HG02973 (cell line): ENCODE measurements around the gene MAP4.
"Not testable (repeated sequence)": the region's sequence is repeated elsewhere in the genome, so short reads cannot be mapped to it uniquely, and the experiment has no call there.

Experiments used
- ATAC-seq: cut with Tn5 transposase; IDR thresholded peaks from one replicate; pipeline ENCODE4 v1.9.1; 2021; ENCODE audit warnings: moderate library complexity; ENCODE audit not compliant: unreplicated experiment

Gene MAP4, protein sequence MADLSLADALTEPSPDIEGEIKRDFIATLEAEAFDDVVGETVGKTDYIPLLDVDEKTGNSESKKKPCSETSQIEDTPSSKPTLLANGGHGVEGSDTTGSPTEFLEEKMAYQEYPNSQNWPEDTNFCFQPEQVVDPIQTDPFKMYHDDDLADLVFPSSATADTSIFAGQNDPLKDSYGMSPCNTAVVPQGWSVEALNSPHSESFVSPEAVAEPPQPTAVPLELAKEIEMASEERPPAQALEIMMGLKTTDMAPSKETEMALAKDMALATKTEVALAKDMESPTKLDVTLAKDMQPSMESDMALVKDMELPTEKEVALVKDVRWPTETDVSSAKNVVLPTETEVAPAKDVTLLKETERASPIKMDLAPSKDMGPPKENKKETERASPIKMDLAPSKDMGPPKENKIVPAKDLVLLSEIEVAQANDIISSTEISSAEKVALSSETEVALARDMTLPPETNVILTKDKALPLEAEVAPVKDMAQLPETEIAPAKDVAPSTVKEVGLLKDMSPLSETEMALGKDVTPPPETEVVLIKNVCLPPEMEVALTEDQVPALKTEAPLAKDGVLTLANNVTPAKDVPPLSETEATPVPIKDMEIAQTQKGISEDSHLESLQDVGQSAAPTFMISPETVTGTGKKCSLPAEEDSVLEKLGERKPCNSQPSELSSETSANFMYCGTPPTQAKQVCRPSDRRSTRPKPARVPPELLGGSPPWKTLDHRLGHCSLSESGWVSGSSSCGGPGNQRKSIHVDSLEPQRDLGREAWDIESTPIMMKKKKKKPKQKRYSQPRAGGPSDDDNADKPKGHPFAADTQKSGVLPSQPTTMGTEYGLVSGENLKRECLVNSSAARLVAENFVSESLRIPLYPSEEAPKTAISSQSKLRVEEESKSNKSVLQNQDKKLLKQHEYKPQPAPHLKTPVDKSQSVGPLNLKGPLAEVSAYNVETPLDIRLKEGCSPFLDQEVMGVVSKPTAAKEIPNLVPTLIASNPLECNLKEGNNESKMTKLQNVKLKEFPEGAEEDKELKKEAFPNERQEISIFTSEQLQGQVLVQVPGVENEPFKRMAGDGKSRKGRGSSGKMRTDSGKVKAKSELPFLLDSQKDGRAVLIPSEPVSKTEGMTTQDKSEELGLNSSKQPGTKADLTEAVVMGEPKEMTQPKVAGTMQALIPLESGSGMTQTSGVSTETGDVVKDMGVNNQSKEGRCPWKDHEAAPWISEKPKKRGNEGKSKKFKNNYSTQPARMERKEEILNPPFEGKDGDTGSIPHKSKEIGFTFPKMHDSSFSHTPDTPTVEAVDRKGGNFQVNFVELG (N-terminal part only)

DNA sequence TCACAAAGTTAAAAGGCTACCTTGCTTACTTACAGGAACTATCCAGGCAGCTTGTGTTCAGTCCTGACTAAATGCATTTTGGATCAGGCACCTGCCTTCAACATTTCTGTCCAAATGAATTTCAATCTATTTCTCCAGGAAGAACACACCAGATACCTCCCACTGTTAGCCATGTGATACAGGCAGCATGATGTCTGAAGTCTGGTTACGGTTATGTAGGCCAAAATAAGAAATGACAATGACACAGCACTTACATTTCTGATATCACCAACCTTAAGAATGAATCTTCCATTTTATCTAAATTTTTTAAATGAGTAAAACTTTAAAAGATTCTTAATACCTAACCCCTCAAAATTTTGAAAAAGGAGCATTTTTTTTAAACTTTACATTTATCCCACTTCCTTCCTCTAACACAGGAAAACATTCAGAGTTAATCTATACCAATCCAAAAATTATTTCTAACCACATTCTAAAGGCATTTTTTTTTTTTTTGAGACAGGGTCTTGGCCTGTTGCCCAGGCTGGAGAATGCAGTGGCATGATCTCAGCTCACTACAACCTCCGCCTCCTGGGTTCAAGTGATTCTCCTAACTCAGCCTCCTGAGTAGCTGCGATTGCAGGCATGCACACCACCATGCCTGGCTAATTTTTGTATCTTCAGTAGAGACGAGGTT, at the start of gene MAP4:
MAP4 (minus strand) TSS at position 116 of the 673 bp plus-strand sequence. CDS start 17,556 bp downstream, outside the sequence.
- ATAC-seq: no peak

GRCh38 chr3:48065035-48065434, 48.8 kb upstream of the MAP4 start:
- ATAC-seq: no peak

DNA sequence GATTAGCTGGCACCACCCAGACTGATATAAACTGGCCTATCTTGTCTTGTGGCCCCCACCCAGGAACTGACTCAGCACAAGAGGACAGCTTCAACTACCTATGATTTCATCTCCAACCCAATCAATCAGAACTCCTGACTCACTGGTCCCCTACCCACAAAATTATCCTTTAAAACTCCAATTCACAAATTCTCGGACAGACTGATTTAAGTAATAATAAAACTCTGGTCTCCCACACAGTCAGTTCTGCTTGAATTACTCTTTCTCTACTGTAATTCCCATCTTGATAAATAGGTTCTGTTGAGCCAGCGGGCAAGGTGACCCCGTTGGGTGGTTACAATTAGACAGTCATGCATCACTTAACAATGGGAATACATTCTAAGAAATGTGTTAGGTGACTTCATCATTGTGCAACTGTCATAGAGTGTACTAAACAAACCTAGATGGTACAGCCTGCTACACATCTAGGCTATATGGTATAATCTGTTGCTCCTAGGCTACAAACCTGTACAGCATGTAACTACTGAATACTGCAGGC, 48.1 kb upstream of the MAP4 start:
- ATAC-seq: no peak

DNA sequence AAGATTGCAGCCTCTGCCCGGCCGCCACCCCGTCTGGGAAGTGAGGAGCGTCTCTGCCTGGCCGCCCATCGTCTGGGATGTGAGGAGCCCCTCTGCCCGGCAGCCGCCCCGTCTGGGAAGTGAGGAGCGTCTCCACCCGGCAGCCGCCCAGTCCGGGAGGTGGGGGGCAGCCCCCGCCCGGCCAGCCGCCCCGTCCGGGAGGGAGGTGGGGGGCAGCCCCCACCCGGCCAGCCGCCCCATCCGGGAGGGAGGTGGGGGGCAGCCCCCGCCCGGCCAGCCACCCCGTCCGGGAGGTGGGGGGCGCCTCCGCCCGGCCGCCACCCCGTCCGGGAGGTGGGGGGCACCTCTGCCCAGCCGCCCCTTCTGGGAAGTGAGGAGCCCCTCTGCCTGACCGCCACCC, 45.4 kb upstream of the MAP4 start:
- ATAC-seq: not testable (repeated sequence)

GRCh38 chr3:48058091-48058490, 41.9 kb upstream of the MAP4 start:
- ATAC-seq: no peak

DNA sequence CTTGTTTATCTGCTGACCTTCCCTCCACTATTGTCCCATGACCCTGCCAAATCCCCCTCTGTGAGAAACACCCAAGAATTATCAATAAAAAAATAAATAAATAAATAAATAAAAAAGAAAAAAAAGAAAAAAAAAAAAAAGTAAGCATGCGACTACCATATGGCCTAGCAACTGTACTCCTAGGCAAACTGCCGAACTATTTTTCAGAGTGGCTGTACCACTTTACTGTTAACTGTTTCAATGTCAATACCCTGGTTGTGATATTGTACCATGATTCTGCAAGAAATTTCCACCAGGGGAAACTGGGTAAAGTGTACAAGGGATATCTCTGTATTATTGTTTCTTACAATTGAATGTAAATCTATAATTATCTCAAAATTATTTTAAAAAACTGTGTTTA, 41.3 kb upstream of the MAP4 start:
- no peak for ATAC-seq

DNA sequence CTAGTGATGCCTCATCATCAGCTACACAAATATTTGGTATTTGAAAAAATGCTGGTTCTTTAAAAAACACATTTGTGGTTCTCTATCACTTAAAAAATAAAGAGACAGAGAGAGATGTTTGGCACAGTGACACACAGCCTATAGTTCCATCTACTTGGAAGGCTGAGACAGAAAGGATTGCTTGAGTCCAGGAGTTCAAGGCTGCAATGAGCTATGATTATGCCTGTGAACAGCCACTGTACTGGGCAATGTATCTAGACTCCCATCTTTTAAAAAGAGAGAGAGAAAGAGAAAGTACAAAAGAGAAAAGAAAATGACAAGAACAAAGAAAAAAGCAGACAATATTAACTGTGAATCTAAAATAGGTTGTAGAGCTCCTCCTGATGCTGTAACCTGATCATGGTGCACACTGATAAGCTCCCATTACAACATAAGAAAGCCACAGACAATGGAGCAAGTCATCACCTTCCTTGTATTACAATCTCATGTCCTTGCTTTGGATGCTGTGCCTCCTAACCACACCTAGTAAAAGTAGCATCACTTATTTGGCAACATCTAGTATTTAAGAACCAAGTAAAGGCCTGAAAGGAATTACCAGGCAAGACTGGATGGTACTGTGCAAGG, 31.7 kb upstream of the MAP4 start:
- ATAC-seq: no peak

GRCh38 chr3:48042071-48042760, 26.0 kb upstream of the MAP4 start:
- ATAC-seq: no peak

DNA sequence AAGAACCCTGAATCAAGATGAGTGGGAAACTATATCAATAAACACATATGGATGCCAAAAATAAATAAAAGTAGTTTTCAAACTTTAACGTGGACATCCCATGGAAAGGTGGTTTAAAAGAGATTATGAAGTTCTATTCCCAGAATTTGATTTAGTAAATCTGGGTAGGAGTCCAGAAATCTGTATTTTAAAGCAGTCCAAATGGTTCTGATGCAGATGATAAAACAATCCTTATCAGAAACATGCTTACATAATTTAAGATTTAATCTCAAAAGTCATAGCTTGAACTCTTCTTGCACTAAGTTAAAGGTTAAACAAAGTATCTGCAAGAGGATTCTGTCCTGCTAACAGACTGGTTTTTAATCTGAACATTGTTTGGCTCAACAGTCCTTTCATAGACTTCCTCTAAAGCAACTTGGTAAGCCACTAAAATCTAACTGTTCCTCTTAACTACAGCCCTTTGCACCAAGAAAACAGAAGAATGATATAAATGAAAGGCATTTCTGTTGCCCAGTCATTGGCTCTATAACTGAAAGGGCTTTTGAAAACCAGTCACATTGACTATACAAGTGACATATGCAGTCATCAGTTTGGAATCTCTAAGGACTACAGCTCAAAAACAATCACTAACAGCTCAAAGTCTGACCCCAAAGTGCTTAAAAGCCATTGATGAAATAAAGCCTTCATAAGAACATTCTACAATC, 23.4 kb upstream of the MAP4 start:
- no peak for ATAC-seq

DNA sequence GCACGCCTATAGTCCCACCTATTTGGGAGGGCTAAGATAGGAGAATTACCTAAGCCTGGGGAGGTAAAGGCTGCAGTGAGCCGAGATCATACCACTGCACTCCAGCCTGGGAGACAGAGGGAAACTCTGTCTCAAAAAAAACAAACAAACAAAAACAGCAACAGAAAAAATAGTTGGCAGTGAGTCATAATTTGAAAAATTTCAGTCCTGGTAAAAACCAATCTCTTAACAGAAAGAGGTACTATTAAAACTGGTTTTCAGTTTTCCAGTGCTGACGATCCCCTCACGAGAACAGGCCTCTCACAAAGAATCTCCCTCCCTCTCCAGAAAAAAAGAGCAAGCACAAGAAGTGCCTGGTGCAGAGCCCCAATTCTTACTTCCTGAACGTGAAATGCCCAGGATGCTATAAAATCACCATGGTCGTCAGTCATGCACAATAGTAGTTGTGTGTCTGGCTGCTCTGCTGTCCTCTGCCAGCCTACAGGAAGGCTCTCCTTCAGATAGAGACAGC, 22.8 kb upstream of the MAP4 start:
- ATAC-seq: no peak

DNA sequence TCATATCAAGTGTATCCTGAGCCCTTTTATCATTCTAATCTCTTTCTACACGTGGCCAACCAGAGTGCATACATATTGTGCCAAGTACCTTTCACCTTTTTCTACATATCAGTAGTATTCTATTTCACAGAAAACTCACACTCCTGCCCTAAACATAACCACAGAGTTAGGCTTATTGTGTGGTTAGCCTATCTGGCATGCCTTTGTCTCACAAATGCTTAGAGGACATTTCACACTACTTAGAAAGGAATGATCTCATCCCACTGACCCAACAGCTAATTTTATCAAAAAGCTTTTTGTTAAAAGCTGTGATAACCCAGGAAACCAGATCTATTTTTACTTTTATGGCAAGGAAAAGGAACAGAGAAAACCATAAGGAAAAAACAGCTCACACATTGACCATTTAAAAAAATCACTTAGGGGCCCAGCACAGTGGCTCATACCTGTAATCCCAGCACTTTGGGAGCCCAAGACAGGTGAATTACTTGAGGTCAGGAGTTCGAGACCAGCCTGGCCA, 17.8 kb upstream of the MAP4 start:
- ATAC-seq: no peak

- no peak for ATAC-seq
Measured at GRCh38 chr3:48030188-48030587, 14.0 kb upstream of the MAP4 start.

DNA sequence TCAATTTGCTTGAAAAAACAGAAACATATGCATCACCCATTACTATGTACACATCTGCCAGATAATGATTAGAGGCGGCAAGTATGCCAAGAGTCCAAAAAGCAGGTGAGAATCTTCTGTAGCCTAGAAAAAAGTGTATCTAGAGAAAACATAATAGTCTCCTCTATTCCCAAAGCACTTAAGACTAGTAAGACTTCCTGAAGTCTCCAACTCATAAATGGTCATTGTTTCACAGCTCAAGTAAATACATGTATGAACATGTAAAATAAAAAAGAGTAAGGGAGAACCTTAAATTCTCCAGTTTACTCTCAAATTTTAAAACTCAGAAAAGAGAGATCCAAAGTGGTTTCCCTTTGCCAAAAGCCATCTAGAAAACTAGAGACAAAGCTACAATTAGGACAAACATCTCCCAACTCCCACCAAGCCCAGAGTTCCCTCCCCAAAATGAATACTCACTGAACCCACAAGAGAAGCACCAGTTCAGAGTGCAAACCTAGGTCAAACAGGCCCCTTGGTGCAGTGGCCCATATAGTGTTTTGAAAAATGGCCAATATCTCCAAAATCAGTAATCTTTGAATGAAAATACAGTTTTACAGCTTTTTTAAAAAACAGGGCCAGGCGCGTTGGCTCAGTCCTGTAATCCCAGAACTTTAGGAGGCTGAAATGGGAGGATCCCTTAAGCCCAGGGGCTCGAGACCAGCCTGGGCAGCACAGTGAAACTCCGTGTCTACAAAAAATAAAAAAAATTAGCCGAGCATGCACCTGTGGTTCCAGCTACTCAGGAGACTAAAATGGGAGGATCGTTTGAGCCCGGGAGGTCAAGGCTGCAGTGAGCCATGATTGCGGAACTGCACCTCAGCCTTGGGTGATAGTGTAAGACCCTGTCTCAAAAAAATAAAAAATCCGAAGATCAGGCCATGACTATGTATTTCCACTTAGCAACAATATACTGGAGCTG, 11.0 kb upstream of the MAP4 start:
- no peak for ATAC-seq

DNA sequence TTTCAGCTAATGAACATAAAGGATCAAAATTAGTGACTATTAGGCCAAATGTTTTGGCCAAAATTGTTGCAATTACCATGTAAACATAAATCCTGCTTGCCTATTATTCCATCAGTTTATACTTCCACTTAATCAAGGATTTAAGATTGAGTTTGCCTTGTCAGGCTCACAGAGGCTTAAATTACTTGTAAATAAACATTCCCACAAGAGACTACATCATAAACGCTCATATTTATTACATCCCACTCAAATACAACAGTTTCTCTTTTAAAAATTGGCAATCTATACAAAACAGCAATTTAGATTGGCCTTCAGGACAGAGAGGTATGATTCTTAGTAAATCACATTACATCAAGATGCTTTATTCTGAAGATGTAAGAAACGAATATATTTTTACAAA, 9.9 kb upstream of the MAP4 start:
- ATAC-seq: no peak

DNA sequence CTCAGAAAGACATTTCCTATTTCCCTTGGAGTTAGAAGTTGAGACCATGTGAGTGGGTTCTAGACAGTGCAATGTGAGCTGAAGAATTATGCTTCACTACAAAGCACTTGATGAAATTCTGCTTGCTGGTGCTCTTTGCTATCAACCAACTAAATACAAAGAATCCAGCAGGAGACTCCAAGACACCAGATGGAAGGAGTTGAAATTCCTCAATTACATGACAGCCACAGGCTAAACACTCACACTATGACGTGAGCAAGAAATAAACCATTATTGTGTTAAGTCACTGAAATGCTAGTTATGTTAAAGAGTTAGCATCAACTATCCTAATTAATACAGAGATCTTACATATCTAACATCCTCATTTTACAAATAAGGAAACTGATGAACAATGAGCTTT, 8.2 kb upstream of the MAP4 start:
- ATAC-seq: no peak

GRCh38 chr3:48023377-48023776, 7.2 kb upstream of the MAP4 start:
- no peak for ATAC-seq

DNA sequence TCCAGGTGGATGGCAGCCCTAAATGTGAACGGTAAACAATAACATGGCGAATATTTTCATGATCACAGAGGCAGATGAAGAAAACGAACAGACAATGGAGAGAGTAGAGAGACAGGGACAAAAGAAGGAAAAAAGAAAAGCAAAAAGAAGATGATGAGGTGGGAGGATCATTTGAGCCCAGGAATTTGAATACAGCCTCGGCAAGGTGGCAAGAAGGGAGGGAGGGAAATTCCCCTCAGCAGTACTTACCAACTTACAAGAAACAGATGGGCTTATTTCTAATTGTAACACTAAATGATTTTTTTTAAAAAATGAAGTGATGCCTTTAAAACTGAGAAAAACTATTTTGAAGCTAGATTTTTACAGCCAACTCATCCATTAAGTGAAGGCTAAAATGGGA, 6.0 kb upstream of the MAP4 start:
- no peak for ATAC-seq
